HG03571 (cell line): ENCODE measurements around the gene SLC4A2.
"Not testable (repeated sequence)": the region's sequence is repeated elsewhere in the genome, so short reads cannot be mapped to it uniquely, and the experiment has no call there.

ENCODE experiments used
- ATAC-seq: cut with Tn5 transposase; IDR thresholded peaks from one replicate; pipeline ENCODE4 v1.9.1; 2021; ENCODE audit not compliant: unreplicated experiment

Gene SLC4A2

DNA sequence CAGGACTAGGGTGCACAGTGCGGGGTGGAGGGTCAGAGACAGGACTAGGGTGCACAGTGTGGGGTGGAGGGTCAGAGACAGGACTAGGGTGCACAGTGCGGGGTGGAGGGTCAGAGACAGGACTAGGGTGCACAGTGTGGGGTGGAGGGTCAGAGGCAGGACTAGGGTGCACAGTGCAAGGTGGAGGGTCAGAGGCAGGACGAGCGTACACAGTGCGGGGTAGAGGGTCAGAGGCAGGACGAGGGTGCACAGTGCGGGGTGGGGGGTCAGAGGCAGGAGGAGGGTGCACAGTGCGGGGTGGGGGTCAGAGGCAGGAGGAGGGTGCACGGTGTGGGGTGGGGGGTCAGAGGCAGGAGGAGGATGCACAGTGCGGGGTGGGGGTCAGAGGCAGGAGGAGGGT, 15.9 kb upstream of the SLC4A2 start:
- not testable (repeated sequence) for ATAC-seq

DNA sequence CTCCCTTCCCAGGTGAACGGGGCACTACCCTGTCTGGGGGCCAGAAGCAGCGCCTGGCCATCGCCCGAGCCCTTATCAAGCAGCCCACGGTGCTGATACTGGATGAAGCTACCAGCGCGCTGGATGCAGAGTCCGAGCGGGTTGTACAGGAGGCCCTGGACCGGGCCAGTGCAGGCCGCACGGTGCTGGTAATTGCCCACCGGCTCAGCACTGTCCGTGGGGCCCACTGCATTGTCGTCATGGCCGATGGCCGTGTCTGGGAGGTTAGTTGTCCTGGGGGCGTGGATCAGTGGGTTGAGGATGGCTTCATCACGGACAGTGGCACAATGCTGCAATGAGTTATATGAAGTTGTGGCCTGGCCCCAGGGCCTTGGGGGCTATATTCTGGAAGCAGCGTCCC, 15.4 kb upstream of the SLC4A2 start:
- no peak for ATAC-seq

DNA sequence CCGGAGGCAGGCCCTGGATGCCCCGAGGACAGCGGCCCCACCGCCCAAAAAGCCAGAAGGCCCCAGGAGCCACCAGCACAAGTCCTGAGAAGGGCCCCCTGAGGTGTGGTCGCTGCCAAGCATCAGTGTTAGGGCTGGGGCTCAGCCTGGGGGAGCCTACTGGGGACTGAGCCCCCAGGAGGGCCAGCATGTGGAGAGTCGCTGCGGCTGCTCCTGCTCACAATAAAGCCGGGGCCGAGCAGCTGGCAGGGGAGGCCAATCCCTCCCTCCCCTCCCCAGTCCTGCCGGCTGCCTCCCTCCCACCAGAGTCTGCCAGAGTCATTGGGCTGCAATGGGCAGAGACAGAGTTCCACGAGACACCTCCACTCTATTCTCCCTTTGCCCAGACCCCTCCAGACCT, 14.1 kb upstream of the SLC4A2 start:
- no peak for ATAC-seq

DNA sequence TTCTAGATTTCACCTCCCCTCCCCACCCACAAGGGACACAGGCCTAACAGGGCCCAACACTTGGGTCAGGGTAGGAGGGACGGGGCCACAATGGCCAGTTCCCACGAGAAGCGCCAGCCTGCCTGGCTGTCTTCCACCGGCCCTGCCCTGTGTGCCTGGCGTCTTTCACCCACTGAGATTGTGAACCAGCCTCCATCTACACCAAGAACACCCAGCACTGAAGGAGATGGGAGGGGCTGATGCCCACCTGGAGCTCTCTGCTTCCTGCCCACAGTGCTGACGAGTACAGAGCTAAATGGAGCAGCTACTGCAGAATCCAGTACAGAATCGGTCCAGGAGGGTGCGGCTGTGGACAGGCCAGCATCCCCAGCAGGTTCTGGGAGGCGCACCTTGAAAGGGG, 13.4 kb upstream of the SLC4A2 start:
- ATAC-seq, result no peak

DNA sequence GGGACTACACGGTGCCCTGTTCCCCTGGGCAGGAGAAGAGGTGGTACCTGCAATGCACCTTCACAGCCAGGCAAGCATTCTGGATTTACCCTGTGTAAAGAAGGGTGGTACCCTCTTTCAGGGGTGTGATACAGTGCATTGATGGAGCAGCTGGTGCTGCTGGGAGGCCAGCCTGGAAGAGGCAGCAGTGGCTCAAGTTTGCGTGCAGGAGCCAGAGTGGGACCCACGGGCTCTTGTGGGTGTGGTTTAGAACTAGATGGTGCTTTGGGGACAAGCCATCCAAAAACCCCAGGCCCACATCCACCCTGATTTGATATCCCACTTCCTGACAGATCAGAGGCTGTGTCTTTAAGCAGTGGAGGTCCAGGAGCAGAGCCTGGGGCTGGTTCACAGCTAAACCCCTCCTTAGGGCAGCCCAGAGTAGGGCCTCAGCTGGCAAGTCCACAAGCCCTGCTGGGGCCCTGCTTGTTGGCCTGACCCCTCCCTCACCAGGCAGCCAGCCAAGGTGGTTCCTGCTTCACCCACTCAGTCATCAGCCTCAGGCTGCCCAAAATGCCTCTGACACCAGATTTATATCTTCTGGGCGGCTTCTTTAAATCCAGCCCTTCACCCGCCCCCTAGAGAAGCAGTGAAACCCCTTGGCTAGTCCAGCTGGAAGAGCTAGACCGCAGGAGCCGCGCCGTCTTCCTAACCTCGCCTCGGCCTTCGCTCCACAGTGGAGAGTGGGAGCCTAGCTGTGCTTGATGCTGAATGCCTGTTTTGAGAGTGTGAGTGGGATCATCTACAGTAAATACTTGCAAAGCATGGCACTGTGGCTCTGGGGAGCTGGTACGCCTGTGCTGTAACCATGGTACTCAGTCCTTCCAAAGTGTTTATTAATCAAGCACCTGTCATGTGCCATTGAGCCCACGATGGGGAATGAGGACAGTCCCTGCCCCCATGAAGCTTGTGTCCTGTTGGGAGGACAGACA, 12.5 kb upstream of the SLC4A2 start:
- no peak for ATAC-seq

DNA sequence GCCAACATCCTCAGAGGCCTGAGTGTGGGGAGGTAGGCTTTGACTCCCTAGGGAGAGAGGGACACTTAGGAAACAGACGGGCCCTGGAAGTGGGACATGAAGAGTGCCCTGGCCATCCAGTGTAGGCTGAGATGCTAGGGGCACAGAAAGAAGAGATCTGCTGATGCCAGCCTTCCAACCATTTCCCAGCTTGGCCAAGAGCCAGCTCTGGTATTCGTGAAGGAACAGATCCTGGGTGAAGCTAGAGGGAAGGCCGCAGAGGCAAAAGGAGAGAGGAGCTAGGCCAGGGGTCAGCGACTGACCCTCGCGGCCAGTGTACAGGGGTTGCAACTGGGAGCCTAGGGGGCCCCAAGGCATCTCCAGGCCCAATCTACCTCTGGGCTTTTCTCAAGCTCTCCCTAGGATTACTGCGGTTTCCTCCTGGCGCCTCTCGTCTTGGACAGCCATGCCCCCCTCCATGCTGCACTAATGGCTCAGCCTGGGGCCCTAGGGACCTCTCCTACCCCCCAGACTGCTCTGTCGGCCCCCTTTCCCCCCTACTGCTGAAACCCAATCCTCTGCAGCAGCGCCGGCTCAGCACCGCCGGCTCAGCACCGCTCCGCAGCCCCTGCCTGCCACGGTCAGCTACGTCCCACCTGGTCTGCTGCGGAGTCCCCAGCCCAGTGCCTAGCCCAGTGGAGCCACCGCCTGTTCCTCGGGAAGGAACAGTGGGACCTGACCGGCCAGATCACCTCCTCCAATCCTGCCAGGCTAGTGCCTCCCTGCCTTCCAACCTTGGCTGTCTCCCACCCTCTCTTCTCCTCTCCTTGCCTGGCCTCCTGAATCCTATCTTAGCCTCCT, 11.2 kb upstream of the SLC4A2 start, which contains the start of gene ASIC3:
TSS of gene ASIC3 (plus strand) at position 556 of the 840 bp plus-strand sequence. CDS start 355 bp downstream, outside the sequence.
- ATAC-seq, result no peak

DNA sequence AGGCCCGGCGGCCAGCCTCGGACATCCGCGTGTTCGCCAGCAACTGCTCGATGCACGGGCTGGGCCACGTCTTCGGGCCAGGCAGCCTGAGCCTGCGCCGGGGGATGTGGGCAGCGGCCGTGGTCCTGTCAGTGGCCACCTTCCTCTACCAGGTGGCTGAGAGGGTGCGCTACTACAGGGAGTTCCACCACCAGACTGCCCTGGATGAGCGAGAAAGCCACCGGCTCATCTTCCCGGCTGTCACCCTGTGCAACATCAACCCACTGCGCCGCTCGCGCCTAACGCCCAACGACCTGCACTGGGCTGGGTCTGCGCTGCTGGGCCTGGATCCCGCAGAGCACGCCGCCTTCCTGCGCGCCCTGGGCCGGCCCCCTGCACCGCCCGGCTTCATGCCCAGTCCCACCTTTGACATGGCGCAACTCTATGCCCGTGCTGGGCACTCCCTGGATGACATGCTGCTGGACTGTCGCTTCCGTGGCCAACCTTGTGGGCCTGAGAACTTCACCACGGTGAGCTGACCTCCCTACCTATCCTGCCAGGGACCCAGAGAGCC, 10.4 kb upstream of the SLC4A2 start:
- ATAC-seq, result no peak

DNA sequence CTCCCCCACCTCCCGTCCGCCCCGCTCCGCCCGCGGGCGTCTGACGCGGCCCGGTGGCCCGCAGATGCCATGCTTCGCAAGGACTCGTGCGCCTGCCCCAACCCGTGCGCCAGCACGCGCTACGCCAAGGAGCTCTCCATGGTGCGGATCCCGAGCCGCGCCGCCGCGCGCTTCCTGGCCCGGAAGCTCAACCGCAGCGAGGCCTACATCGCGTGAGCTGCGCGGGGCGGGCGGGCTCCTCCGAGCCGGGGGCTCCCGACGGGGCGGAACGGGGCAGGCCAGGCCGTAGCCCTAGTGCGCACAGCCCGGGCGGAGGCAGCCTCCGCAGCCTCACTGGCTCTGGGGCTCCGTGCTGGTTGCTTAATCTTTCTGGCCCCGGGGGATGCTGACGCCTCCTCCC, 8.3 kb upstream of the SLC4A2 start:
- ATAC-seq, result no peak

DNA sequence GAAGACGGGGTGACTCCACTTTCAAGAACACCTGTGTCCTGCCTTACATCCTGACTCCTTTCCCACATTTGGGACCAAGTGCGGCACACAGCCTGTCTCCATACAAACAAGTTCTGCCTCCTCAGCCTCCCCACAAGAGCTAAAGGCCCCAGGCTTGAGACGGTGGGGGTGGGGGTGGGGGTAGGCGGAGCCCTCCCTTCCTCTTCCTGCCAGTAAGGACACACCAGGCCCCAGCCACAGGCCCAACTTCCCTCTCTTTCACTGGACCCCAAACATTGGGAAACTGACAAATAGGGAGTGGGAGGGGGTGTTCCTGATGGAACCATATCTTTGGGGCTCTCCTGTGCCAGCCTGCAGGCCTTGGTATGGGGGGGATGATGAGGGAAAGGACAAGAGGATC, 6.3 kb upstream of the SLC4A2 start:
- ATAC-seq, result no peak

DNA sequence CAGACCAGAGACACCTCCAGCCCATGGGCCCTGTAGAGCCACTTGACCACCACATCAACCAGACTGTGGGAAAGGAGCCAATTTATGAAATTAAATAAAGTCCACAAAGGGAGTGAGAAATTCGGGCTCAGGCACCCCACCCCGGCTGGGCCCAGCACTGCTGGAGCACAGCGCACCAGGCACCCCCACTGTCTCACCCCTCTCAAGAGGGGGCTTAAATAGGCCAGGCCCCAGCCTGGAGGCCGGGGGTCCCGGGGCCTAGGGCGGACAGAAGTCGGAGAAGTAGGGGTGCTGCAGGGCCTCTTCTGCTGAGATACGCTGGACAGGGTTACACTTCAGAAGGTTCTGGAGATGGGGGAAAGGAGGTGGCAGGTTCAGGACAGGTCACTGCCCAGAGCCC, 5.6 kb upstream of the SLC4A2 start:
- no peak for ATAC-seq

DNA sequence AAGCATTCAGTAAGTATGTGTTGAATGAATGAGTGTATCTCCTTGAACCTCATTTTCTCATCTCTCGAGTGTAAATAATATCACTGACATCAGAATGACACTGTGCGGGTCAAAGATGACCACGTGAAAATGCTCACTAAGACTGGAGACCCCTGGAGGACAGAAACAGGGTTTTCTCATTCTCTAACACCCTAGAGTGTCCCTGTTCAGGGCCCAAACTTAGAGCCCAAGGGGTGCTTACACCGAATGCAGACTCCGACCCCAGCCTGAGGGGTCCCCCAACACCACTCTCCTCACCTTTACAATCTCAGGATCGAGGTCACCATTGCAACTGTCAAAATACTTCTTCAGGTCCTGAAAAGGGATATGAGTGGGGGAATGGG, 3.1 kb upstream of the SLC4A2 start:
- no peak for ATAC-seq

DNA sequence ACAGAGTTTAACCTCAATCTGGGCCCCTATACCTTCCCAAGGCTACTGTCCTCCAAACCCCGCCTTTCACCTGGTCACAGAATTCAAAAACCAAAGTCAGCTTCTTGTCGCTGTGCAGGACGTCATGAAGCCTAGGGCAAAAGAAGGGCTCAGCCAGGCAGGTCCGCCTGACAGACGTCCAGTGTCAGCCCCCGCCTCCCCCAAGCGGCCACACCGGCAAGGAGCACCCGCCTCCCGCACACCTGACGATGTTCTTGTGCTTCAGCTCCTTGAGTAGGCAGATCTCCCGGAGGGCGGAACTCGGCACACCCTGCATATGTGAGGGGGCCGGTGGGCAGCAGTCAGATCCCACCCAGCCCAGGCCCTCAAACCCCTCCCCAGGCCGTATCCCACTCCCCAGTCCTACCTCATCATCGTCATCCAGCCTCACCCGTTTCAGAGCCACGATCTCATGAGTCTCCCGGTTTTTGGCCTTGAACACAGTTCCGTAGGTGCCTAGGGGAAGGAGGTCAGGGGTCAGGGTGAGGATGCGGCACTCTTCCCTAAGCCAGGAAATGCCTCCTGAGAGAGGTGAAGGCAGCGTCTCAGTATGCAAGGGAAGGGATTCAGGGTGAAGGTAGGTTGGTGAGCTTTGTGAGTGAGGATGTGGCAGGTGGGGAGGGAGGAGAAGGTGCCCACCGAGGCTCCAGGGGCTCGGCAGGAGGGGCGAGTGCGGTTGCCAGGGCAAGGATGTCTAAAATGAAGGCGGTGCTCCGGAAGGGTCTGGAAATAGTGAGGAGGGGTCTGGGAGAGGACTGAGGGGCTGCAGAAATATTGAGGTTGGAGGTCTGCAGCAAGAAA, 2.5 kb upstream of the SLC4A2 start:
- ATAC-seq, result no peak

DNA sequence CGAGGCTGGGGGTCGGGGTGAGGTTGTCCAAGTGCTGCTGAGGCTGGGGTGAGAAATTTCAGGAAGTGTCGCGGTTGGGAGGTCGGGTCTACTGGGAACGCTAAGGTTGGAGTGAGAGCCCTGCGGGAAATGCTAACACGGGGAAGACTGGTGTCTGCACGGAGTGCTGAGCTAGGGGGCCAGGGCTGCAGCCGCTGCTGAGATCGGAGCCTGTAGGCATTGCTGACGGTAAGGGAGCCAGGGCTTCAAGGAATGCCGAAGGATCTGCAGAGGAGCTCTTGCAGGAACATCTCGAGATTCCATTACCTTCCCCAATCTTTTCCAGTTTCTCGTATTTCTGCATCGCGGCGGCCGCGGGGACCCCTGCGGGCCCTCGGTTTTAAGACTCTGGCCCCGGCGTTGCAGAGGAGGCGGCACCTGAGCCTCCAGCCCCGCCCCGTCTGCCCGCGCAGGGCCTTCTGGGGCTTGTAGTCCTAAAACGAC, 1.8 kb upstream of the SLC4A2 start, which contains the start of gene CDK5:
TSS of gene CDK5 (minus strand) at position 392 of the 483 bp plus-strand sequence. CDS start at position 343, 49 bp downstream.
- ATAC-seq, result peak; percentile 2

DNA sequence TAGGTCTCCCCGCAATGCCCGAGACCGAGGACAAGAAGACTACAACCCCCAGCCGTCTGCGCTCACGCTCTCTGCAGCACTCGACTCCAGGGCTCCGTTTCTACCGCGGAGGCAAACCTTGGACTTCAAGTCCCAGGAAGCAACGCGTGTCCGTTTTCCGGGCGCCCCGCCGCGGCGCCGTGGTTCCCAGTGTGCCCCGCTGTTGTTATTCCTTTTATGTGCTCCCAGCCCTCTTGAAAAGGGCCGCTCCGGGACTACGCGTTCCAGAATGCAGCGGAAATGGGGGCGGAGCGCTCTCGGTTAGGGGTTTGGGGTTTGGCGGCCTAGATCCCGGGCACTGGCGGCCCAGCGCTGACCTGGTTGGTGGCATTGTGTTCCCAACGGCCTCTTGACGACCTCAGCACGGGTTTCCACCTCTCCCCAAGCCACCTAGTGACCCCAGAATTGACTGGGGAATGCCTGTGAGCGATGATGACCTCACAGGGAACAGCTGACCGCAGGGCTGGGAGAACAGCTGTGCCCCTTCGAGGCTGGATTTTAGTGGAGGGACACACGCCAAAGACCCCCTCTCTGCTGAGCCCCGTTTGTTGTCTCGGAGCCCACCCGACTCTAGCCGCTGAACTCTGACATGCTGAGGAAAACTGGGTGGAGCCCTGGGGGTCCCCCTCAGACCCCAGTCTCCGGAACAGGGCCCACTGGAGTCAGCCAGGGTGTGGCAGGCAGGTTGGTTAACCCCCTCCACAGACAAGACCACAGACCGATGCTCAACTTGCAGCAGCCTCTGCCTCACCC, 1.2 kb upstream of the SLC4A2 start:
- peak; percentile 89 for ATAC-seq

DNA sequence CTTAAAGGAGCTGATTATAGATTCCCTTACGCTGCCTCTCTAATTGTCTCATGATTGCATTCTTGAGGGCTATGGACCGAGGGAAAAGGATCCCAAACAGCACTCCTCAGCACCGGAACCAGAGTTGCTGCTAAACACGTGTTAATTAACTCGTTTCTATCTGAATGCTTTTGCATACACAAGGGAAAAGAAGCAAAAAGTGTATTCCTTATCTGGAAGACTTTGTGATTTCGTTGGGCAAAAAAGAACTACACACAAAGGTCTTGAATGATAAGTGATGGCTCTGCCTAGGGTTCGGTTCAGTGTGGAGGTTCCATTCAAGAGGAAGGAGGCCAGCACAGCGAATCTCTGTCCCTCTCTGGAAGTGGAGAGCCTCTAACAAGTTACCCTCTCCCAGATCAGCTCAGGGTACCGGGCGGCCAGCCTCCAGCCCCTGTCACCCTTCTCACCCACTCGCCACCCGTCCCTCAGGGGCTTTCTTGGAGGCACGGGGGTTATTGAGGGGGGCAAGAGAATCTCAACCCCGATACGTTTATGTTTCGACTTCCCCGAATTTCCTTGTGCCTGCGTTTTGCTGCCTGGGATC, 515 bp upstream of the SLC4A2 start:
- ATAC-seq, result no peak

DNA sequence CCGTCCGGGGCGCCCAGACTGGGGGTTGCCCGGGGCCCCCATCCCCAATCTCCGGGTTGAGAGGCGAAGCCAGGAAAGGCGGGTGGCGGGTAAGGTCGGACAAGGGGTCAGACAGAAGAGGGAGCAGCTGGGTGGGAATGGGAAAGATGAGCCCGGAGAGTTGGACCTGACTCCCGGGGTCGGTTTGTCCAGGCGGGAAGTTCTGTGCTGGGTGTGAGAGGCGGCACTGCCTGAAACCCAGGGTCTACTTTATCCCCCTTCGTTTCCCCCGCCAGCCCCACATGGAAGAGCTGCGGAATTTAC, 675 bp downstream of the SLC4A2 start:
- ATAC-seq, result no peak

DNA sequence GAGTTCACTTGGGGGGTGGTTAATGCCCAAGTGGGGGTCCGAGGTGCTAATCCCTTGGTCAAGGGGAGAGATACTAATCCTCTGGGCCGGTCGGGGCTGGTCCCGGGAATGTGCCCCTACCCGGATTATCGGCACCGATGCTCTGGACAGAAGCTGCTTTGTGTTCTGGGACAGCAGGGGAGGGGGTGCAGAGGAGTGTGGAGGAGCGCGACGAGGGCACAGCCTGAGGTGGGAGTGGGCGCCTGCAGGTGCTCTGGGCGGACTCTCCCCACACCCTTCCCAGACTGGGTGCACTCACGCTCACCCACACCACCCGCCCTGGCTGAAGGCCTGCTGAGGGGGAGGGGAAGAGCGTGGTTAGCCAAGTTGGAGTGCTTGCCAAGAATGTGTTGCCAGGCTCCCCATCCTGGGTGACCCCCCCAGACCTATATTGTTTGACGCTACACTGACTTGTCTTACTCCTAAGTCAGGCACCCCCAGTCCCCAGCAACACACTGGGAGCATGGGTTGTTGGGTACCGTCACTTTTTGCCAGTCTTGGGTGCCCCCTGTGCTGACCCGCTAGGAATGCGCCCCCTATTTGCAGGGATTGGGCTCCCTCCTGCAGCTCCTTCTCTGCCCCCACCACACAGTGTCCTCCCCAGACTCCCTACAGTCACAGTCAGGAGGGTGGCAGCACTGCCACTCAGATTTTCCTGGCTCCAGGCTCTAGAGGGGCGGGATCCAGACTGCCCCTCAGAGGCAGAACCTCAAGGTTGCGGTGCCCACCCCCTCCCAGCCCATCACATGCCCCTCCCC, 1.2 kb downstream of the SLC4A2 start:
- no peak for ATAC-seq

DNA sequence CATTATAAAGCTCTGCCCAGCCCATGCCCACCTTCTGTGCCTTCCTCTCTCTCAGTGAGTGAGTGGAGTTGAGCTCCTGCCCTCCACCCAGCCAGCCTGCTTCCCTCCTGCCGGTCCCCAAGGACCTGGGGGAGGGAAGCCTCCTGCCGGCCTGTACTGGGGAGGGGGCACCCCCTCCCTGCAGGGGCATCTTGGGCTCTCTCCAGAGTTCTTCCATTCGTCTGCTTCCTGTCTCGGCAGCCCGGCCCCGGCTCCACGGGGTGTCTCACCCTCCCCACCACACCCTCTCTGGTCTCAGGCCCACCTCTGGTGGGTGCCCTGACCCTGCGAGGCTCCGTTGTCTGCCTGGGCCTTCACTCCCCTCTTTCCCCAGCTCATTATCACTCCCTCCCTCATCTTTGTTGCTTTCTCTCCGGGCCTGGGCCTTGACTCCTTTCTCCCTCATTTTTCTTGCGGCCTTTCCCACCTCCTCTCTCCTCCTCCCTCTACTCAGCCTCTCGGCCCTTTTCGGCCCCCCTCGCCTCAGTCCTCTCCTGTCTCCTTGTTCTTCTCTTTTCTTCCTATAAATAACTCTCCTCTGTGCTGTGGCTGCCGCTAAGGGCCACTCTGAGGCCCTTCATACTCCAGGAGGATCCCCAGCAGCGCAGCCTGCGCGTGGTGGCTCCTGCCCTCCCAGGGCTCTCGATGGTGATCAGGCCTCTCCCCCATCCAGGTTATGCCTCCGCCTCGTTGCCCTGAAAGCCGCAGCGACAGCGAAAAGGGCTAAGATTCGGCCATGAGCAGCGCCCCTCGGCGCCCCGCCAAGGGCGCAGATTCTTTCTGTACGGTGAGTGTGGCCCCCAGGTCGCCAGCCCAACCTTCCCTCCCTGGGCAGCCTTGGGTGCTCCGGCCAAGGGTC, 2.1 kb downstream of the SLC4A2 start:
- ATAC-seq, result no peak
